IMR-90 (cell line): ENCODE data around the gene CBX5. TPM values are rescaled to one million over a fixed set of nuclear protein-coding genes. Genes with fewer than 3 reads are reported as not detected.

Source experiments
- ATAC-seq: fragments of 200-7000 bp; cut with Tn5 transposase; 2 replicates; pipeline ENCODE4 v1.9.1; 2020; ENCODE audit warnings: low read depth, mild to moderate bottlenecking, moderate library complexity
- BruUV-seq: library from RNA; stranded (reverse); fragments of 400-500 nt; replicated peaks from 2 replicates; lab custom pipeline; 2021; lab: Mats Ljungman, UMichigan
- CTCF ChIA-PET: fragments of 300-600 bp; formaldehyde crosslinking; extraction: SDS; loops from one replicate; lab custom pipeline; 2021; ENCODE audit warnings: antibody characterized with exemption; lab: Yijun Ruan, JAX
- POLR2A ChIA-PET: fragments of 300-600 bp; sonication (Branson Sonifier 250); formaldehyde crosslinking; loops from one replicate; lab custom pipeline; 2022; ENCODE audit warnings: antibody characterized with exemption; ENCODE audit not compliant: unreplicated experiment; lab: Charles Lee
- DNase-seq: peaks from one replicate; pipeline ENCODE4 v3.0.0; 2013
- H2AFZ ChIP-seq: replicated peaks from 2 replicates; pipeline ENCODE3; 2013; ENCODE audit warnings: low read length, mild to moderate bottlenecking; ENCODE audit not compliant: poor library complexity
- H2AK5ac ChIP-seq: 2 replicates; pipeline ENCODE4 v1.6.1; 2013; ENCODE audit warnings: low read depth, low read length, inconsistent platforms
- H2AK9ac ChIP-seq: replicated peaks from 2 replicates; pipeline ENCODE3; 2013; ENCODE audit warnings: mild to moderate bottlenecking, low read depth, low read length, moderate library complexity; ENCODE audit not compliant: poor library complexity
- H2BK120ac ChIP-seq: 2 replicates; pipeline ENCODE4 v1.6.1; 2013; ENCODE audit warnings: low read depth, low read length, inconsistent platforms
- H2BK15ac ChIP-seq: 3 replicates; pipeline ENCODE4 v1.6.1; 2013; ENCODE audit warnings: low read depth, low read length, inconsistent platforms
- H2BK20ac ChIP-seq: 2 replicates; pipeline ENCODE4 v1.6.1; 2013; ENCODE audit warnings: low read depth, mild to moderate bottlenecking, inconsistent platforms, low read length, moderate library complexity
- H2BK5ac ChIP-seq: 2 replicates; pipeline ENCODE4 v1.6.1; 2013; ENCODE audit warnings: mild to moderate bottlenecking, low read depth, low read length, inconsistent platforms; ENCODE audit not compliant: poor library complexity, severe bottlenecking
- H3K14ac ChIP-seq: replicated peaks from 2 replicates; pipeline ENCODE4 v1.6.1; 2013; ENCODE audit warnings: low read depth, low read length, inconsistent platforms
- H3K18ac ChIP-seq: 2 replicates; pipeline ENCODE4 v1.6.1; 2013; ENCODE audit warnings: low read depth, low read length, control low read depth
- H3K23ac ChIP-seq: 2 replicates; pipeline ENCODE4 v1.6.1; 2013; ENCODE audit warnings: low read depth, low read length, inconsistent platforms
- H3K27ac ChIP-seq: 2 replicates; pipeline ENCODE4 v1.5.1; 2013; ENCODE audit warnings: mild to moderate bottlenecking, control low read depth, low read length; ENCODE audit not compliant: insufficient read depth
- H3K27me3 ChIP-seq: 2 replicates; pipeline ENCODE4 v1.6.1; 2013; ENCODE audit warnings: low read length; ENCODE audit not compliant: control insufficient read depth, insufficient read depth
- H3K36me3 ChIP-seq: 2 replicates; pipeline ENCODE4 v1.6.1; 2013; ENCODE audit warnings: low read length, mixed read lengths; ENCODE audit not compliant: control insufficient read depth, insufficient read depth
- H3K4ac ChIP-seq: 2 replicates; pipeline ENCODE4 v1.6.1; 2013; ENCODE audit warnings: low read depth, low read length, inconsistent platforms
- H3K4me1 ChIP-seq: 2 replicates; pipeline ENCODE4 v1.6.1; 2013; ENCODE audit warnings: low read length, mixed read lengths; ENCODE audit not compliant: control insufficient read depth, insufficient read depth
- H3K4me2 ChIP-seq: 2 replicates; pipeline ENCODE4 v1.6.1; 2013; ENCODE audit warnings: low read depth, mild to moderate bottlenecking, control low read depth, low read length, moderate library complexity
- H3K4me3 ChIP-seq: 2 replicates; pipeline ENCODE4 v1.5.1; 2013; ENCODE audit warnings: low read depth, mild to moderate bottlenecking, control low read depth, low read length, moderate library complexity; ENCODE audit not compliant: insufficient read depth
- H3K56ac ChIP-seq: 2 replicates; pipeline ENCODE4 v1.6.1; 2013; ENCODE audit warnings: low read length, inconsistent platforms; ENCODE audit not compliant: insufficient read depth; ENCODE audit errors: extremely low read depth
- H3K79me1 ChIP-seq, 2 experiments: 2 replicates each; pipeline ENCODE4 v1.6.1; 2013; ENCODE audit warnings: low read length in 2 of 2, inconsistent platforms in 1 of 2, low read depth in 1 of 2
- H3K9ac ChIP-seq: 2 replicates; pipeline ENCODE4 v1.6.1; 2013; ENCODE audit warnings: low read depth, low read length, control low read depth
- H3K9me1 ChIP-seq: 2 replicates; pipeline ENCODE4 v1.6.1; 2013; ENCODE audit warnings: low read length, inconsistent platforms; ENCODE audit not compliant: insufficient read depth
- H3K9me3 ChIP-seq: 2 replicates; pipeline ENCODE4 v1.6.1; 2013; ENCODE audit warnings: low read length; ENCODE audit not compliant: control insufficient read depth, insufficient read depth
- H4K20me1 ChIP-seq: 2 replicates; pipeline ENCODE4 v1.6.1; 2013; ENCODE audit warnings: low read length, inconsistent platforms; ENCODE audit not compliant: insufficient read depth
- H4K5ac ChIP-seq: 2 replicates; pipeline ENCODE4 v1.6.1; 2013; ENCODE audit warnings: mild to moderate bottlenecking, low read depth, low read length, control low read depth
- H4K8ac ChIP-seq, 2 experiments: 2 replicates each; pipeline ENCODE4 v1.6.1; 2013; ENCODE audit warnings: low read depth in 2 of 2, low read length in 2 of 2, control low read depth in 1 of 2, inconsistent platforms in 1 of 2
- H4K91ac ChIP-seq: 2 replicates; pipeline ENCODE4 v1.6.1; 2013; ENCODE audit warnings: low read depth, low read length, inconsistent platforms; ENCODE audit not compliant: insufficient read depth
- BHLHE40 ChIP-seq: fragments of 150-350 bp; IDR thresholded peaks from 2 replicates; pipeline ENCODE4 v1.6.1; 2016; ENCODE audit warnings: mild to moderate bottlenecking, low read depth, low read length
- CEBPB ChIP-seq: IDR thresholded peaks from 2 replicates; pipeline ENCODE4 v1.6.1; 2012; ENCODE audit warnings: low read depth, low read length, improper control_type of control experiment
- CHD1 ChIP-seq: IDR thresholded peaks from 2 replicates; pipeline ENCODE4 v1.6.1; 2012; ENCODE audit warnings: low read depth, low read length, improper control_type of control experiment
- MAZ ChIP-seq: IDR thresholded peaks from 2 replicates; pipeline ENCODE4 v1.6.1; 2012; ENCODE audit warnings: low read depth, mild to moderate bottlenecking, low read length, improper control_type of control experiment, moderate library complexity, borderline replicate concordance
- MXI1 ChIP-seq: IDR thresholded peaks from 2 replicates; pipeline ENCODE4 v1.6.1; 2012; ENCODE audit warnings: low read depth, mild to moderate bottlenecking, low read length, moderate library complexity, borderline replicate concordance
- POLR2A ChIP-seq: IDR thresholded peaks from 2 replicates; pipeline ENCODE4 v1.6.1; 2012; ENCODE audit warnings: mild to moderate bottlenecking, low read depth, low read length
- RAD21 ChIP-seq: IDR thresholded peaks from 2 replicates; pipeline ENCODE4 v1.6.1; 2012; ENCODE audit warnings: low read length, improper control_type of control experiment
- SMC3 ChIP-seq: fragments of 150-350 bp; IDR thresholded peaks from 2 replicates; pipeline ENCODE4 v1.6.1; 2016; ENCODE audit warnings: low read depth, mild to moderate bottlenecking, antibody characterized with exemption, low read length, moderate library complexity
- WGBS, 2 experiments: methylation state at CpG; one replicate each; pipeline versions ENCODE4 v1.1.5 to v1.1.7; 2013; ENCODE audit warnings: missing lambda C conversion rate in 2 of 2; ENCODE audit not compliant: insufficient read length in 1 of 2; ENCODE audit errors: extremely low coverage in 2 of 2; 5-methylcytosine and 5-hydroxymethylcytosine counted together
- dilution Hi-C: fragments of 300-500 bp; cut with HindIII; formaldehyde crosslinking; loops from one replicate; pipeline ENCODE4 v1.14.3; 2018; ENCODE audit warnings: low sequenced_read_pairs; ENCODE audit not compliant: unreplicated experiment
- in situ Hi-C: fragments of 300-500 bp; cut with MboI; formaldehyde crosslinking; loops from 3 replicates; pipeline ENCODE4 v1.14.3; 2019; ENCODE audit warnings: low sequenced_read_pairs, inconsistent platforms, mixed read lengths
- intact Hi-C: fragments of 100-400 bp; cut with micrococcal nuclease; formaldehyde crosslinking; loops from 2 replicates; pipeline ENCODE4 v1.10.0; 2022
- polyA plus RNA-seq, 3 experiments: library from polyadenylated mRNA; depleted of rRNA; stranded (reverse); fragments of >200 nt; gene quantifications; 2 replicates each; pipeline ENCODE4 v1.2.3, GENCODE V29; 2012; ENCODE audit warnings: low replicate concordance in 1 of 3
- total RNA-seq: library from RNA; depleted of rRNA; stranded (reverse); fragments of >200 nt; gene quantifications from 2 replicates; pipeline ENCODE4 v1.2.3, GENCODE V29; 2012
- TF ChIP-seq, protein P1 (sequence below): fragments of 150-350 bp; IDR thresholded peaks from 2 replicates; pipeline ENCODE4 v1.6.1; 2017; ENCODE audit warnings: mild to moderate bottlenecking, antibody characterized with exemption, low read length, low read depth
- TF ChIP-seq, protein P2 (sequence below): conservative IDR thresholded peaks from 2 replicates; pipeline ENCODE4 v1.5.1; 2012; ENCODE audit warnings: mild to moderate bottlenecking, low read depth, low read length, improper control_type of control experiment
- TF ChIP-seq, protein P3 (sequence below): fragments of 150-350 bp; IDR thresholded peaks from 2 replicates; pipeline ENCODE4 v1.6.1; 2016; ENCODE audit warnings: low read depth, mild to moderate bottlenecking, low read length, moderate library complexity, borderline replicate concordance

CBX5 gene
- total and polyA plus RNA-seq, 2 of the 4 experiments (the other 2 are of a cell fraction), result 18.0 to 40.9 TPM

DNA sequence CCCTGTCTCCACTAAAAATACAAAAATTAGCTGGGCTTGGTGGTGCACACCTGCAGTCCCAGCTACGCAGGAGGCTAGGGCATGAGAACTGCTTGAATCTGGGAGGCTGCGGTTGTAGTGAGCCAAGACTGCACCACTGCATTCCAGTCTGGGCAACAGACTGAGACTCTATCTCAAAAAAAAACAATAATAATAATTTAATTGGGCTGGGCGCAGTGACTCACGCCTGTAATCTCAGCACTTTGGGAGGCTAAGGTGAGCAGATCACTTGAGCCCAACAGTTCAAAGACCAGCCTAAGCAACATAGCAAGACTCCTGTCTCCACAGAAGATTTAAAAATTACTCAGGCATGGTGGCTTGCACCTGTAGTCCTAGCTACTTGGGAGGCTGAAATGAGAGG lies 26.7 kb downstream of the CBX5 start:
- Histone ChIP-seq H3K27ac (no peak overlapping the region), H3K9me3 (no peaks in the 10 kb centered on the region), H3K18ac (no peak overlapping the region), H3K9ac (no peak overlapping the region), H3K36me3 (peaks cover 12% of the 10 kb centered on the region), H3K56ac (no peak overlapping the region), H3K4me3 (no peak overlapping the region), H3K4ac (no peak overlapping the region), H3K4me2 (no peak overlapping the region), H2AK9ac (no peak overlapping the region), H3K23ac (no peak overlapping the region), H2BK120ac (no peak overlapping the region), H3K4me1 (peaks cover 6% of the 10 kb centered on the region), H4K8ac (no peak overlapping the region), H2AK5ac (no peak overlapping the region), H4K5ac (no peak overlapping the region), H3K79me1 (peaks cover 30 to 61% of the 10 kb centered on the region in 2 experiments), H4K20me1 (no peaks in the 10 kb centered on the region), H2BK15ac (no peak overlapping the region), H2BK5ac (no peak overlapping the region), H3K14ac (no peak overlapping the region), H2BK20ac (no peak overlapping the region), H2AFZ (no peak overlapping the region), H3K9me1 (peaks cover 6% of the 10 kb centered on the region), H4K91ac (no peak overlapping the region), H3K27me3 (no peaks in the 10 kb centered on the region)
- dilution Hi-C loops, result no loop called here
- ChIA-PET POLR2A (no interaction called here), CTCF (interaction anchor here (0.7 to 1.8 kb wide), 2 partner anchors 27 to 195 kb away, joined by 3 to 5 read pairs; partner anchors contain the start of gene HNRNPA1)
- intact Hi-C loops, result loop anchor here (5.0 kb wide), 1 partner anchor 34 kb away; no protein-coding TSS in a partner anchor
- TF ChIP-seq POLR2A, result no peak
- no peak for TF ChIP-seq SMC3
- no peak for TF ChIP-seq CHD1
- TF ChIP-seq, protein P1, sequence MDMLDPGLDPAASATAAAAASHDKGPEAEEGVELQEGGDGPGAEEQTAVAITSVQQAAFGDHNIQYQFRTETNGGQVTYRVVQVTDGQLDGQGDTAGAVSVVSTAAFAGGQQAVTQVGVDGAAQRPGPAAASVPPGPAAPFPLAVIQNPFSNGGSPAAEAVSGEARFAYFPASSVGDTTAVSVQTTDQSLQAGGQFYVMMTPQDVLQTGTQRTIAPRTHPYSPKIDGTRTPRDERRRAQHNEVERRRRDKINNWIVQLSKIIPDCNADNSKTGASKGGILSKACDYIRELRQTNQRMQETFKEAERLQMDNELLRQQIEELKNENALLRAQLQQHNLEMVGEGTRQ, result no peak
- TF ChIP-seq, protein P2, sequence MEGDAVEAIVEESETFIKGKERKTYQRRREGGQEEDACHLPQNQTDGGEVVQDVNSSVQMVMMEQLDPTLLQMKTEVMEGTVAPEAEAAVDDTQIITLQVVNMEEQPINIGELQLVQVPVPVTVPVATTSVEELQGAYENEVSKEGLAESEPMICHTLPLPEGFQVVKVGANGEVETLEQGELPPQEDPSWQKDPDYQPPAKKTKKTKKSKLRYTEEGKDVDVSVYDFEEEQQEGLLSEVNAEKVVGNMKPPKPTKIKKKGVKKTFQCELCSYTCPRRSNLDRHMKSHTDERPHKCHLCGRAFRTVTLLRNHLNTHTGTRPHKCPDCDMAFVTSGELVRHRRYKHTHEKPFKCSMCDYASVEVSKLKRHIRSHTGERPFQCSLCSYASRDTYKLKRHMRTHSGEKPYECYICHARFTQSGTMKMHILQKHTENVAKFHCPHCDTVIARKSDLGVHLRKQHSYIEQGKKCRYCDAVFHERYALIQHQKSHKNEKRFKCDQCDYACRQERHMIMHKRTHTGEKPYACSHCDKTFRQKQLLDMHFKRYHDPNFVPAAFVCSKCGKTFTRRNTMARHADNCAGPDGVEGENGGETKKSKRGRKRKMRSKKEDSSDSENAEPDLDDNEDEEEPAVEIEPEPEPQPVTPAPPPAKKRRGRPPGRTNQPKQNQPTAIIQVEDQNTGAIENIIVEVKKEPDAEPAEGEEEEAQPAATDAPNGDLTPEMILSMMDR, result no peak
- no peak for TF ChIP-seq BHLHE40
- no peak for TF ChIP-seq CEBPB
- no peak for TF ChIP-seq RAD21
- no peak for TF ChIP-seq MAZ
- TF ChIP-seq MXI1, result no peak
- TF ChIP-seq, protein P3, sequence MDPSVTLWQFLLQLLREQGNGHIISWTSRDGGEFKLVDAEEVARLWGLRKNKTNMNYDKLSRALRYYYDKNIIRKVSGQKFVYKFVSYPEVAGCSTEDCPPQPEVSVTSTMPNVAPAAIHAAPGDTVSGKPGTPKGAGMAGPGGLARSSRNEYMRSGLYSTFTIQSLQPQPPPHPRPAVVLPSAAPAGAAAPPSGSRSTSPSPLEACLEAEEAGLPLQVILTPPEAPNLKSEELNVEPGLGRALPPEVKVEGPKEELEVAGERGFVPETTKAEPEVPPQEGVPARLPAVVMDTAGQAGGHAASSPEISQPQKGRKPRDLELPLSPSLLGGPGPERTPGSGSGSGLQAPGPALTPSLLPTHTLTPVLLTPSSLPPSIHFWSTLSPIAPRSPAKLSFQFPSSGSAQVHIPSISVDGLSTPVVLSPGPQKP, result no peak
- no peak for DNase-seq
- ATAC-seq, result no peak
- BruUV-seq, result no TSS peak
- no CpG with 5 or more reads among the region's 4 CpGs for WGBS, 2 experiments
- in situ Hi-C loops, result no loop called here
